GM21381 (cell line): ENCODE data around the gene CDH13.

Experiments
- ATAC-seq: cut with Tn5 transposase; IDR thresholded peaks from one replicate; pipeline ENCODE4 v1.9.1; 2021; ENCODE audit warnings: mild to moderate bottlenecking, moderate library complexity; ENCODE audit not compliant: unreplicated experiment

The CDH13 gene

DNA sequence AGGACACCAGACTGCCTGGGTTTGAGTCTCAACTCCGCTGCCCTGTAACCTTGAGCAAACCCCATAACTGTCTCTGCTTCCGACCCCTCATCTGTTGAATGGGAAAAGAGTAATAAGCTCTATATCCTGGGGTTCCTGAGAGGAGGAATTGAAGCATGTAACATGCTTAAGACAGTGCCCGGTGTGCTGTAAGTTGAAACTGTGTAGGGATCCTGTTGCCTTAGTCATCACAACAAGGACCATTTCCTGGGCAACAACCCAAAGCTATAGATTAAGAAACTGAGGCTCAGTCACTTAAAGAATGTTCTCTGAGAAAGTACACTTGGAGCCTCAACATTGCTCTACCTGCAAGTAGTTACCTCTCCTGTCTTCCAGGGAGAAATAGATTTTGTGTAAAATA, 23.0 kb downstream of the CDH13 start:
- no peak for ATAC-seq

DNA sequence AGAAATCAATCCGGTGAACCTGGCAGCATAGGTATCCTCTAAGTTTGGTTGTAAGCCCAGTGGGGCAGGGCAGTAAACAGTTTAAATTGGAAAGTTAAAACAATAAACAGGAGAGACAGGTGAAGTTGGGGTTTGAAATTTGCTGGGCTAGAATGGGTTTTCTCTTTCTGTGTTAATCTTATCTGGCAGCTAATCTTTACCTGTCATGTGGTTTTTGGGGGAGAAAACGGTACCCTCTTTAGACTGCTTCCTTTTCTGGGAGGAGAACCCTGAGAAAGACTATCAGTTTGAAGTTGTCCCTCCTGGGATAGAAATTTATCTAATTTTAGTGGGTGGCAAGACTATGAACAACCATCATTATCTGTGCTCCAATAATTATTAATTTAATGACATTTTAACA, 24.0 kb downstream of the CDH13 start:
- no peak for ATAC-seq

DNA sequence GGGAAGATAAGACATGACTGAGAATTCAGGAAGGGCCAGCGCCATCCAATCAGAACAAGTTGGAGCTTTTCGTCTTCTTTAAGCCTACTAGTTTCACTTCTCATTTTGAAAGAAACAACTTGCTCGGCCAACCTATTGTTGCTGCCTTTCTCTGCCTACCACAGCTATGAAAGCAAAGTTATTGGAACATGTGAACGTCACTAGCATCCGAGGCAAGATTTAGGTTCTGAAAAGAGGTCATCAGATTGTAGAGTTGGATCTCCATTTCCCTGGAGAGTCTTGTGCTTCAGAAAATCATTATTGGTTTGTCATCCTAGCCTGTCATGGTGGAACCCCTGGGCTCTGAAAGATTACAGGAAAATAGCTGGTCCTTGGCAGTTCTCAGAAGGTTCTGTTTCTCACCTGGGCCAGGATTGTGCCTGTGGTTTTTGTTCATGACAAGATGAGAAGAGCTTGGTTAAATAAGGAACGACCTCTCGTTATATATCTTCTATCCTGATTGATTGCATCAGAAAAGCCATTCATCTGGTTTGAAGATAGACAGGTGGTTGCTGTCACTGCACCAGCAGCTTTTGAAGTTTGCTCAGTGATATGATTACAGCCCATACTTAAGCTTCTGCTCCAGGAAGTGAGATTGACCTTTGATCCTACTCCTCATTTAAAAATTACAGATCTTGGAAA, 25.3 kb downstream of the CDH13 start:
- peak; percentile 37 for ATAC-seq

DNA sequence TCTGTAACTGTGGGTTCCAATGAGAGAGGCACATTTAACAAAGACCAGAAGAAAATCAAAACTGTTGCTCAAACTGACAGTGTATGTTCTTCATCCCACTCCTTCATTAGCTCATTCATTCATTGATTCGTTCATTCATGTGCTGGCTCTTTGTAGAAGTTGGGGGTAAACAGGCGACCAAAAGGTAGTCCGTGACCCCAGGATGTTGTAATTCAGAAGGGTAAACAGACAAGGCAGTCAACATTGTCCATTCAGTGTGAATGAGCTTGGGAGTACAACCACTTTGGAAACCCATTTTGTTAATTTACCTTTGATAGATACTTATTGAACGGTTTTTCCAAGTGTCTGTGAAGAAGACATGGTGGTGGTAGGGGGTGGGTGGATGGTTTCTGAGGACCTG, 26.1 kb downstream of the CDH13 start:
- no peak for ATAC-seq

DNA sequence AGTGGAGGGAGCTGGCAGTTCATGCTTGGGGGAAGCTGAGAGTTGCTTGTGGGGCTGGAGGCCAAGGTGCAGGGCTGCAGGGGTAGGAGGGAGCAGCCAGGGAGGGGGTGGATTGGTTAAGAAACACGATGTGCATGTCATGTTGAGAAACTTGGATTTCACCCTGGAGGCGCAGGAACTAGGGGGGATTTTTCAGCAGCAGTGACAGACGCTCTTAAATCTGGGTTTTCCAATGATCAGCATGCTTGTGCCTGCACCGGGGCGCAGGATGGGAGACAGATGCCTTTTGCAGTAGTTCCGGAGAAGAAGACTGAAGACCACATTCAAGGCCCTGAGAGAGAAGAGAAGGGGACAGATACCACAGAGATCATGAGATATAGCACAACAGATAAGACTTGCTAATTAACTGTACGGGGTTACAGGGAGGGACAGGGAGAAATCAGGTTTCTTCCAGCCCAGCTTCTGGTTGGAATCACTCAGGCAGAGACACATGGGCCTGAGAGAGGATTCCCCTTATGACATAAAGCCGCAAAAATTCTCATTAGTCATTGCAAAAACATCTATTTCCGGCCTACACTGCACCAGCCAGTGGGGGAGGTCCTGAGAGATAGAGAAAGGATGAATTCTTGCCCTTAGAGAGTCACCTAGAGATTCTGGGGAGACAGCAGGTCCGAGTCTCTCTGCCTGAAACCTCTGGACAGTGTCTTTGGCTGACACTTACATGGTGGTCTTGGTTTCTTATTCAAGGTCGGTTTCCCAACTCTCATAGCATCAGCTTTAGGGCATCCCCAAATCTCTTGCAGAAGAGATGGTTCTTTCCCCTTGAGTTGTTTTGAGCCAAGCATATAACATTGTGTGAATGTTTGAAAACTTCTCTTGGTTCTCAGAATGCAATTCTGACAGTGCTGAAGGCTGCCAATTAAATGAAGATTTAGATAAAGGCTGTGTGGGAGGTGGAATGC, 27.1 kb downstream of the CDH13 start:
- peak; percentile 73 for ATAC-seq

DNA sequence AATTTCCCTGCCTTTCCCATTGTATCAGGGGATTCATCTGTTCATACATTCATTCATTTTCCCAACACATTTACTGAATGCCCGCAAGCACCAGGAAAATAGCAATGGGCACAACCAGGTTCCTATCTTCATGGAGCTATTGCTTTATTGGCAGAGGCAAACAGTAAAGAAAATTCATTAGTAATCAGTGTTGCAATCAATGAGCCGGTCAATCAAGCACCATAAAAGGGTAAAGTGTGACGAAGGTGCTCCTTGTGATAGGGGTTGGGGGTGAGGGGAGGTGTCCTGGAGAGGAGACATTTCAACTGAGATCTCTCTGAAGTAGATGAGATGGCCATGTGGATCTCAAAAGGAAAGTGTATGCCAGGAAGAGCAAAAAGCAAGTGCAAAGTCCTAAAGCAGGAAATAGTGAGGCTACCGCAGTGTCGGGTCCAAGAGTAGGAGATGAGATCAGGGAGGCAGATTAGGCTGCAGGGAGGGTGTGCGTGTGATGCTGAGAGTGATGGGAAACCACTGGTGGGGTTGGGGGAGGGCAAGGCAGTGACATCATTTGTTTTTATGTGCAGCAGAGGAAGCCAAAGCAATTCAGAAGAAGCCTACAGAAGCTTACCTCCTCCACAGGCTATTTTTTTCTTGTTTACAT, 28.4 kb downstream of the CDH13 start:
- no peak for ATAC-seq

DNA sequence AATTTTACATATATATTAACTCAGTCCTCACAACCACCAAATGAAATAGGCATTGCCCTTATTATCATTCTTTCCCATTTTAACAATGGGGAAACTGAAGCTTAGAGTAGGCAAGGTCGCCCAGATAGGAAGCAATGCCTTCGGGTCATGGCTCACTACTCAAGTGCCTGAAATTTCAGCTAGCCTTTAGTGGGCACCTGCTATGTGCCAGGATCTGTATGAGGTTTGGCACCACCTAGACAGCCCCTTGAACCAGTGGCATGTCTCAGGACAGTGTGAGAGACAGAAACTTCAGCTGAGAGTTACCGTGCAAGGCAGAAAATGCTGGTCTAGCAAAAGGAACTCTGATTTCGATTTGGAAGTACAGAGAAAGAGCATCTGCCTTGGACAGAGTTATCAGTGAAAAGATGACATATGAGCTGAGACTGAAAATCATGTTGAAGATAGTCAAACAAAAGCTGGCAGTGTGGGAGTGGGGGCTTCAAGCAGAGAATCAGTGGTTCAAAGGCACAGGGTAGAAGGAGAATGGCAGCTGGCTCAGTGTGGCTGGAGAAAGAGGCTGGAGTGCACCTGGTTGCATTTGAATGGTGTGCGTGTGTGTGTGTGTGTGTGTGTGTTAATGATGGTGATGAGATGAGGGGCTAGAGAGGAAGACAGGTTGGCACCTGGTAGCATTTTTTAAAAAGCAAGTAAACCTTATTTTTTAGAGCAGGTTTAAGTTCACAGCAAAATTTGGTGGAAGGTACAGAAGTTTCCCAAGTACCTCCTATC, 29.1 kb downstream of the CDH13 start:
- ATAC-seq: no peak

DNA sequence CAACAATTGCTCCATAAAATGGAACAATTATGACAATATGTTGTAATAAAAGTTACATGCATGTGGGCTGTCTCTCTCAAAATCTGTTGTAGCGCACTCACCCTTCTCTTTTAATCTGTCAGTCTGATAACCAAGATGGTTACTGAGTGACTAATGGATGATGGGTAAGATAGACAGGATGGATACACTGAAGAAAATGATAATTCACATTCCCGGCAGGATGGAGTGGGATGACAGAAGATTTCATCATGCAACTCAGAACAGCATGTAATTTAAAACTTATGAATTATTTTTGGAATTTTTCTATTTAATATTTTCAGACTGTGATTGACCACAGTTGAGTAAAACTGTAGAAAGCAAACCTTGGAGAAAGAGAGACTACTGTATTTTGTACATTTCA, 30.5 kb downstream of the CDH13 start:
- ATAC-seq: no peak

DNA sequence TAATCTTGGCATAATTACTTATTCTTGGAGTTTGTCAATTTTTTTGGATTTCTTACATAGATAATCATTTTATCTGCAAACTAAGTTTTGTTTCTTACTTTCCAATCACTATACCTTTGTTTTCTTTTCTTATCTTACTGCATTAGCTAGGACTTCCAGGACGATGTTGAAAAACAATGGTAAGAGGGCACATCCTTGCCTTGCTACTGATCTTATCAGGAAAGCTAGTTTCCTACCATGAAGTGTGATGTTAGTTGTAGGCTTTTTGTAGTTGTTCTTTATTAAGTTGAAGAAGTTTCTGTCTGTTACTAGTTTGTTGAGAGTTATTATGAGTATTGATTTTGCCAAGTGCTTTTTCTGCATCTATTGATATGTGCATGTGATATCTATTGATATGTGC, 31.0 kb downstream of the CDH13 start:
- ATAC-seq: no peak

DNA sequence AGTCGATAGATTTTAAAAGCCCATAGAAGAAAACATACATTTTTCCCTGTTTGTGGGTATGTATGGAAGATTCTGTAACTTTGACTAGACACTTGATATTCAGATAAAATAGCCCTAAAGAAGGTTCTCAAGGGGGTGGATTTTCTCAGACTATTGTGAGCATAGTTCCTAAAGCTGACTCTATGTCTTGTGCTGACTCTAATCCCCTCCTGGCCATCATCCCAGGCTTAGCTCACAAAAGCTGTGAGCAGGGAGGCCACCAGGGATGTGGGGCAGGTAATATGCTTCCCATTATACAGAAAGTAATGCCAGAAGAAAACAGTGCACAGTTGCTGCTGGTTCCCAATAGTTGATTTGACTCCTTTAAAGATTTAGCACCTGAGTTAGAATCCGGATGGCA, 32.0 kb downstream of the CDH13 start:
- ATAC-seq: no peak

DNA sequence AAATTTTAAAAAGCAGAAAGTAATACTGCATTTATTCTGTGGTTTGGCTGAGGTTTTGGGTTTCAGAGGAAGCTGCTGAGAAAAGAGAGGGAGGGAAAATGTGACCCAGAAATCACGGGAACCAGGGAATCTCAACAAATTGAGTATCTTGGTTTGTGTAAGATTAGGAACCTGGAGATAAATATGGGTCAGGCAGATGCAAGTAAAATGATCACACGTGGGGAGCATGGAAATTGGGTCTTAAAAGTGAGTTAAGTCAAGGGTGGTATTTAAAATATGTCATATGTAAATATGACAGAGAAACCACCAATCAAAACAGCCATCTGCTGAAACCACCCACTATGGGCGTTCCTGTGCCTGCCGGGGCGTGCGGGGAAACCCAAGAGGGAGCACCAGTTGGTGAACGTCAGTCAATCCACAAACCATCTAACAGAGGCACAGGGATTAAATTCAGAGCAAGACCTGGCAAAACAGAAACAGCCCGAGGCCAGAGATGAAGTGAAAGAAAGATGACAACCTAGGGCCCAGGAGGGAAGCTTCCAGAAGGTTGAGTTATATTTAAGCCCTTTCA, 33.4 kb downstream of the CDH13 start:
- ATAC-seq: no peak

DNA sequence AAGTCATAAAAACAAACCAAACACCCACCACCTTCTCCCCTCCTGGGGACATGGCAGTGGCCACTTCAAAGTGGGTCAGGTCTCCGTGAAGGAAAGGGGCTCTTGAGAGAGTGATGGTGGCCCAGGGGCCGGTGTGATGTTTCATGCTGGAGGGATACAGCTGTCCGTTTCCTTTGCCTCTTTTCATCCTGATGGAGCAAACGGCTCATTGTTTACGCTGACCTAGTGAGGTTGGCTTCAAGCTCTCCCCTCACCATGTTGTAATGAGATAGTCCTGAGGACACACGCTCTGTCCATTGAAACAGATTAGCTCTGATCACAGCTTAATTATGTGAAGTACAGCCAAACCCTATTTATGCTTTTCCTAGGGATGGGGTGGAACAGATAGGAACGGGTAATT, 34.2 kb downstream of the CDH13 start:
- ATAC-seq: no peak

DNA sequence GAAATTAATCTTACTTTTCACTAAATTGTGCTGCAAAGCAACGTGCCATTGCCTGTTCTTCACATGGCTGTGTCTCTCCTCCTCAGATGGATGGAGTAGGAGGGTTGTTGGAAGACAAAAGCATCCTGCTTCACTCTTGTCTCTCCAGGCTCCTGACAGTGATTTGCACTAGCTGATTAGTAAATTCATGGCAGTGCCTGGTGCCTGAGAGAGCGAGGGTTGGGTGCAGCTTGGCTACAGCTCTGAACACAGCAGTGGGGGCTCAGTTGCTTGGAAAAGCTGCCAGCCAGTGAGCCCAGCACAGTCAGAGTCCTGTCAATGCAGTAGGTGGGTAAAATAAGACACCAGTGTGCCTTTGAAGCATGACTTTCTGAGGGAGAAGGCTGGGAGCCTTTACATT, 37.4 kb downstream of the CDH13 start:
- ATAC-seq: no peak

DNA sequence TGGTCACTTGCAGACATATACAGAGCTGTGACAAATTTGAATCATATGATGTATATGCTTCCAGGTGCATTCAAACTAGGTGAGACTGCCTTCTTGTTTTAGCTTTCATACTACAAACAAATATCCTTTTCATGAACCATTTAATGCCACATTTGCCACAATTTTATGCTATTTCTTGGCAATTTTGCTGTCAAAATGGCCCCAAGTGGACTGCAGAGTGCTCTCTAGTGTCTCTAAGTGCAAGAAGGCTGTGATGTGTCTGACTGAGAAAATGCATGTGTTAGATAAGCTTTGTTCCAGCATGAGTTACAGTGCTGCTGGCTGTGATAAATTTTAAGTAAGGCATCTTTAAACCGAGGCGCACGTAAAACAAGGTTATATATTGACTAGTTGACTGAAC, 38.3 kb downstream of the CDH13 start:
- ATAC-seq: no peak

DNA sequence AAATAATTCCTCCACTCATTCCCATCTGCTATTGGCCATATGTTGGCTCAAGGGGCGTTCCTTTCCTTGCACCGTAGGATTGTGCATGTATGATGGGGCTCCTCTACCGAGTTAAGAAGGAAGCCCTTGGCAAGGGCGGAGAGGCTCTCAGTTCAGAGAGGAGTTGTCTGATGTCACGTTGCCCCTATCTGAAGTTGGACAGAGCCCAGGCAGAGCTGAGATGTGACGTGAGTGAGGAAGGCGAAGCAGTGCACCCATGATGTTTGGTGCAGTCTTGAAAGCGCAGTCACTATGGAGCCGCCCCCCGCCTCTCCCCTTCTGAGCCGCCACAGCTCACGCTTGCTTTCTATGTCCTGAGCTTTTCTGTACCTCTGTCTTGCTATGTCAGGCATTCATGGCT, 40.7 kb downstream of the CDH13 start:
- no peak for ATAC-seq

DNA sequence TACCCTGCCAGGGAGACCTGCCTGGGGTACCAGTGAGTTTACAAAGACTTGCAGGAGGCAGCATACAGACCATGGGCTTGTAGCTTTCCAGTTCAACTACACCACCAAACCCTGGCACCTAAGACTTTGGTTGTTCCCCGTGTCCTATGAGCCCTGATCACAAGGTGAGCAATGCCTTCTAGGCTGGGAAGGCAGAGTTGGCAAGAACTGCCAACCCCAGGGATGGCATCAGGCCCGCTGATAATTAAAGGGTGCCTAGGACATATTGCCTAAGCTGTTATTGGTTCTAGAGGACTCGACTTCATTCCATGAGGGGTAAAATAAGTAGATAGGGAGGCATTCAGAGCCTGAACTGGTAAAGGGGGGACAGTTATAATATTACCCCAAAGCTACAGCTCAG, 41.3 kb downstream of the CDH13 start:
- ATAC-seq: no peak

DNA sequence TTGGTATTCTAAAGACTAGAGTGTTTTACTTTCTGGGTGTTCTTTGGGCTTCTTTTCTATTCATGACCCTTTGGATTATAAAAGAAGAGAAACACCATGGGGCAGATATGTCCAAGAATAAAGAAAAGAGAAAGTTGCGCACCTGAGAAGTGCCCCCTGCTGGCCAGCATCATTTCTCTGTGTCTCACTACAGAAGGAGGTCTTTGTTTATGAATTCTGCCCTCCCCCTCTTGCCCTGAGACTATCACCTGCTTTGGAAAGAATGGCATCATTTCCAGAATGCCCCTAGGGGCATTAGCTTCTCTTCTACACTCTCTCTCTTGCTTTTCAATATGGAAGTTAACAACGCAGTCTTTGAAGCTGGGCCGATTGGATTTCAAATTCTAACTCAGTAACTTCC, 45.0 kb downstream of the CDH13 start:
- no peak for ATAC-seq

DNA sequence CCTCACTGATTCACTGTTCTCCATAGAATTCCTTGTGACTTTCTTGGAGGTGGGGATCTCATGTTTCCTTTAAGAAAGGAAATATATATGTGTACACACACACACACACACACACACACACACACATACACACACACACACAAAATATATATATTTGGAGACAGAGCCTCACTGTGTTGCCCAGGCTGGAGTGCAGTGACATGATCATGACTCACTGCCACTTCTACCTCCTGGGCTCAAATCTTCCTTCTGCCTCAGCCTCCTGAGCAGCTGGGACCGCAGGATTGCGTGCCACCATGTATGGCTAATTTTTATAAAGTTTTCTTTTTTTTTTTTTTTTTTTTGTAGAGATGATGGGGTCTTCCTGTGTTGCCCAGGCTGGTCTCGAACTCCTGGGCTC, 45.9 kb downstream of the CDH13 start:
- ATAC-seq: no peak

DNA sequence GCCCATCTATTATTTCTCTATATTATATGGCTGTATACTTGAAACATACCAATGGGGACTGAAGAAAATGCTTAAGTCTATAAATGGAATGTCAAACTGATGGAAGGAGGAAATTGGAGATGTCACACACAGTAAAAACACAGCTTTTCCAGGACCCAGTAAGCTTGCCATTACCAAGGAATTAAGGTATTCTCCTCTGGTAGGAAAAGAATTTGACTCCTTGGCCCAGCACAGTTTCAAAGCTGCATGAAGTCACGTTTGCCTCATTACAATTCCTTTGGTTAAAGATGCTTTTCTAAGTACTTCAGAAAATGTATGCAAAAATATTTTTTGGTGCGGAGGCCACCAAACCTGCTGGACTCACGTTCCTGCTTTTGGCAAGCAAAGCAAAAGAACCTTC, 48.5 kb downstream of the CDH13 start:
- no peak for ATAC-seq

DNA sequence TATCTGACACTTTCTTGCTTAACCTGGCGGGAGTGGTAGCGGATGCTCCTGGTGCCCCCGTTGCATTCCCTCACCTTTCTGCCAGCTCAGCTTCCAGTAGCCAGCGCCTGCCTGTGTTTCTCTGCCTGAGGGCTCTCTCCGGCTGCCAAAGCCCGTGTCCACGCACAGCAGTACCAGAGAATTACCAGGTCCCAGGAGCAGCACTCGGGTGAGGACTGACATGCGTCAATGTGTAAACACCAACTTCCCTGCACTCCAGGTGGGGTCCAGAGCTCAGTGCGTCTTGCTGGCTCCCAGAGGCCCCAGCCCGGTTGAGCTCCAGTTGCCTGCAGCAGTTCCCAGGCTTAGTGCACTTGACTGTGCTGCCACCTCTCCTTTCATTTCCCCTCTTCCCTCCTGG, 54.8 kb downstream of the CDH13 start:
- no peak for ATAC-seq

DNA sequence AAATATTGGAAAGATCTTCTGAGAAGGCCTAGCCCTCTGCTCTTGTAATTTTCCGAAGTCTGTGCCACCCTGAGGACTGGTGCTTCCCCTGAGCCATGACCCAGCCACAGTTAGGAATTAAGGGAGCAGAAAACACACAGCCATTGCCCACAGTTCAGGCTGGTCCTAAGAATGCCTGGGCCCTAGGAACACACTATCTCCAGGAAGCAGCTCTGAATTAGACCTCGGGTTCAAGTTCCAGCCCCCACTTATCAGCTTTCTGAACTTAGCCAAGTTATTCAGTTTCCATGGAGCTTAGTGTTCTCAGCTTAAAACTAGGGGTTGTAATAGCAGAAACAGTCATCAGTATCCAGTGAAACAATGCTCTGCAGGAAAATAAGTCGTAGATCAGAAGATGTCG, 56.0 kb downstream of the CDH13 start:
- no peak for ATAC-seq
